ENCODE results near the gene SPNS3. TPM values are rescaled to one million over a fixed set of nuclear protein-coding genes. Genes with fewer than 3 reads are reported as not detected.

SPNS3 gene
- total RNA-seq, 1 experiment from 2014 or later, result not detected

DNA sequence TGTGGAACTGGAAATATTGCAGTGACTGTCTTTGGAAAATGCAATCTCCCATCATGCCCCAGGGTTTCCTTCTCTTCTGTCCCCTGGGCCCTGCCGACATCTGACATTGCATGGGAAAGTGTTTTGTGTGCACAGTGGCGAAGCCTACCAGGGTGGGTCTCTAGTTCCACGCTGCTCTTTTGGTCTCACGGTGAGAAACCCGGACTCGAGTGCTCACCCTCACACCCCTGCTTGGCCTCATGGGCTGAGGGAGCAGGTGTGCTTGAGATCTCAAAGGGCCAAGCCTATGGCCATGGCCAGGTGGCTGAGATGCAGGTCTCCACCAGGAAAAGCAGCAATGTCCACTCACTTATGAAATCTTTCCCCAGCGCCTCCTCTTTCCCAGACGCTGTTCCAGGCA lies 32.0 kb downstream of the SPNS3 start:
- DNase-seq (ENCODE audit: low read depth), result no peak

DNA sequence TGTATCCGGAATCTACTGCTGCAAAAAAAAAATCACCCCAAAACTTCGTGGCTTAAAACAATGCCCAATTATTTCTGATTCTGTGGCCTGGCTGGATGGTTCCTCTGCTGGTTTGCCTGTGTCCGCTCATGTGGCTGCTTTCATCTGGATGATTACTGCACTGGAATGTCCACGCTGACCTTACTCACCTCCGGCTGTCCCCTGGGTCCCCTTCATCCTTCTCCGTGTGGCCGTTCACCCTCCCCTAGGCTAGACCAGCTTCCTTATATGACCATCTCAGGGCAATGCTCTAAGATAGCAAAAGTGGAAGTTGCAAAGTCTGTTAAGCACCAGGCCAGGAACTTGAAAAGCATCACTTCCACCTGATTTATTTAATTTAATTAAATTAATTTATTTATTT lies 33.5 kb downstream of the SPNS3 start:
- DNase-seq (ENCODE audit: low read depth), result no peak

DNA sequence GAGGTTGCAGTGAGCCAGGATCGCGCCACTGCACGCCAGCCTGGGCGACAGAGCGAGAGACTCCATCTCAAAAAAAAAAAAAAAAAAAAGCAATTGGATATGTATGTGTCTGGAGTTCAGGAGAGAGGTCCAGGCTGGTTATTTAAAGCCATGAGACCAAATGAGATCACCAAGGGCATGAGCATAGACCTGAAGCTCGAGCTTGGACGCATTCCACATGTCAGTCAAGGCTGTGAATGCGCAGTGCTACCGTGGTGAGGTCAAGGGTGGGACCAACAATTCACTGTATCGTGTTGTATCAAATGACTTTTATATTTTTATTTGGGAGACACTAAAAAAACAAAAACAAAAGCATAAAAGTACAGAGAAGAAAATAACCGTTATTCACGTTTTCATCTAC lies 35.8 kb downstream of the SPNS3 start:
- DNase-seq (ENCODE audit: low read depth), result no peak

DNA sequence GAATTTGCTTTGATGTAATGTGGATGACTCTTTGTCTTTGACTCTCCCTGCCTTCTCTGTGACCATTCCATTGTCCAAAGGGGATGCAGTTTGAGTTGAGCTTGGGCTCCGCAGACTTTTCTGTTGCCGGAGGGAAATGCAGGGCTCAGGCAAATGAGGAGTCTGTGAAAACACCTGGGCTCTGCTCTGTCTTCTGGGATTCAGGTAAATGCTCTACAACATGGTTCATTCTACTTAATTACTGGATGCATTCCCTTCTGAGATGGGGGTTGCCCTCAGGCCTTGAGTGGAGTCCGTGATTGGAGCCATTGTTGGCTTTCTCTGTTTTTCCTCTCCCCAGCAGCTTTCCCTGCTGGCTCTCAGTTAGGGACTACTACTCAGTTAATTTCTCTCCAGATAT lies 38.5 kb downstream of the SPNS3 start:
- no peak for DNase-seq (ENCODE audit: low read depth)

DNA sequence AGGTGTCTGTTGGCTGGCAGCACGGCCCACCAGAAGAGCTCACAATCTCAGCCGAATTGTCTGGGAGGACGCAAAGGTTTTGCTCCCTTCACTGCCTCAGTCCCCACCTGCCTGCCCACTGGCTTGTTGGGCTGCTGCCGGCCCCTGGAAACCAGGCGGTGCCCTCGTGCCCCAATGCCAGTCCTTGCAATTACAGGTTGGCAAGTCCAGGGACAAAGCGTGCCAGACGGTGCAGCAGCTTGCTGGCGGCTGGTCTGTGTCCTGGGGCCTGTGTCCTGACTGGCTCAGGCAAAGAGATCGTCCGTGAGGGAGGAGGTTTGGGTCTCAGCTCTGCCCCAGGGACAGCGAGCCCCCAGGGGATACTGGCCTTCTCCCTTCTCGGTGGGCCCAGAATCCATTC lies 40.4 kb downstream of the SPNS3 start:
- DNase-seq (ENCODE audit: low read depth), result no peak

DNA sequence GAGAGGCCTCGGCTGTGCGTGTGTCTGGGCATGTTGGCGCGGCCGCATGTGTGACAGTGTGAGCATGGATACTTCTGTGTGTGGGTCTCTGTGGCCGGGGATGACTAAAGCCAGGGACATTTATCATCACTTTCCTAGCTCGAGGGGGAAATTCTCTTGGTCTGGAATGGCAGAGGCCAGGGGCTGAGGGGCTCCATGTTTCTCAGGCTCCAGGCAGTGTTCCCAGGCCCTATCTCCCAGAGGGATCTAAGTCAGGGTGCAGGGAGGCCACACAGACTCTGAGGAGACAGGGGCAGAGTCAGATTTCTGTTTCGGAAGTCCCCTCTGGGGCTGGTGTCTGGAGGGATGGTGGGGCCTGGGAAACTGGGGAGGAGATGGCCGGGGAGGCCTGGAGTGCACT lies 41.3 kb downstream of the SPNS3 start:
- DNase-seq (ENCODE audit: low read depth), result no peak

DNA sequence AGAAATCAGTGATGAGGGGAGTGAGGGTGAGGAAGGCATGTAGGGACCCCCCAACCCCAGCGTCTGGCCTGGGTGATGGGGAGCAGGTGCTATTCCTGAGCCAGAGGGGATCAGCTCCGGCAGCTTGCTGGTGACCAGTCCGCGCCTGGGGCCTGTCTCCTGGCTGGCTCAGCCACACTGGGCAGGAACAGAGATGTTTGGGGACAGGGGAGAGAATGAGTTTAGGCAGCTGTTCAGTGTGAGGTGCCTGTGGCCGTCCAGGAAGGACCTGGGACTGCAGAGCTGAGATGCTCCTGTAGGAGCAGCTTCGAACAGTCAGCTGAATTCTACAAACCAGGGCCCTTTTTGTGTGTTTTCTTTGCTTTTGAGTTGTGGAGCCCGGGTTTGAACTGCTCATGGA lies 41.7 kb downstream of the SPNS3 start:
- no peak for DNase-seq (ENCODE audit: low read depth)

DNA sequence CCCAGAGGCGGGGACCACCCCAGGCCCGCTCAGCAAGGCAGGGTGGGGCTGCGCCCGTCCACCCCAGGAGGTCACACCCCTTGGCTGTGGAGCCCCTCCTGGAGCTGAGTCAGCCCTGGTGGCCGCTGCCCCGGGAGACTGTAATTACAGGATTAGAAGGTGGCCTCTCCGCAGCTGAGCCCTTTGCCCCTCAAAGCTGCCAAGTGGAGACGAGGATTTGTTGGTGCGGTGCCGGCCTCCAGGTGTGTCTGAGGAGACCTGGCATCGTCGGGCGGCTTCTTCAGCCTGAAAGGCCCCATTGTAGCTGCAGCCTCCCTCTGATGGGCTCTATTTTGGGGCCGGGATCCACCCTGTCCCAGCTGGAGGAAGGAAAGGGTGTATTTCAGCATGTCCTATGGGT lies 42.3 kb downstream of the SPNS3 start:
- DNase-seq (ENCODE audit: low read depth), result no peak

DNA sequence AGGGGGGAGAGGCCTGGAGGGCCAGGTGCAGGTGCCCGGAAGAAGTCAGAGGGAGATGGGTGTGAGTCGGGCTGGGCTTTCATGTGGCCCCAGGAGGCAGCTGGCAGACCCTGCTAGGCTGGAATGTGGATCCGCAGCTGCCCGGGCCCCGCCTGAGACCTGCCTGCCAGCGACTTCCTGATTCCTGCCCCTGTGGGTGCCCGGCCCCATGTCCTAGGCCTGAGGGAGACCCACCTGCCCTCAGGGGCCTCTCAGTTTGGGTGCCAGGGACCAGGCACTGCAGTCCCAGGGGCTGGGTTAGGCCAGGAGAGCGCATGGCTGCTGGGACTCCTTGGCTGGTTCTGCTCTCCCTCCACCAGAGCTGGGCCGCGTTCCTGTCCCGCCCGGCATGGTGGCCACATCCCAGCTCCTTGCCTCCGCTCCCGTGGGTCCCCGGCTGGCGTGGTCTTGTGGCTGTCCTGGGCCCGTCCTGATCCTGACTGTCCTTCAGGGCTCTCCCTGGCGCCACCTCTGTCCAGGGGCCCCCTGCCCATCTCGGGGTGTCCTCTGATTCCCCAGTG lies 42.9 kb downstream of the SPNS3 start:
- no peak for DNase-seq (ENCODE audit: low read depth)

DNA sequence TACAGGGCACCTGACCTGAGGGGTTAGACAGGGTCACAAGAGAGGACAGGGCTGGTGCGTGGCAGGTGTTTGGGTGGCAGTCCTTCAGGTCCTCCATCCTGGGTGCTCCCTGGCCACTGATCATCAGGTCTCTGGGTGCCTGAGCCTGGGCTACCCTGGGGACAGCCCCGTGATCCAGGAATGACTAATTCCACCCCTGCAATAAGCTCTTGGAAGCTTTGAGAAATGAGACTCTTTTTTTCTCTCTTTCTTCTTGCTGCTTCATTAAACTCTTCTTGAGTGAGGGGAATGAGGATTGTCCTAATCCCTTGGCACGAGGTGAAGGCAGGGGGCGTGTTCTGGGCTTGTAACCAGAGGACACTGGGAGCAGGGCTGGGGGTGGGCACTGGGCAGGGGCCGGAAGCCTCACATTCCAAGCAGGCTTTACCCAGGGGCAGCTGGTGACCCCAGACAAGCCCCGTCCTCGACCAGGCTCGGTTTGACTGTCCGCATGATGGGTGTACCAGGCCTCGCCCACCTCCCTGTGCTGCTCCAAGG lies 43.6 kb downstream of the SPNS3 start:
- no peak for DNase-seq (ENCODE audit: low read depth)

DNA sequence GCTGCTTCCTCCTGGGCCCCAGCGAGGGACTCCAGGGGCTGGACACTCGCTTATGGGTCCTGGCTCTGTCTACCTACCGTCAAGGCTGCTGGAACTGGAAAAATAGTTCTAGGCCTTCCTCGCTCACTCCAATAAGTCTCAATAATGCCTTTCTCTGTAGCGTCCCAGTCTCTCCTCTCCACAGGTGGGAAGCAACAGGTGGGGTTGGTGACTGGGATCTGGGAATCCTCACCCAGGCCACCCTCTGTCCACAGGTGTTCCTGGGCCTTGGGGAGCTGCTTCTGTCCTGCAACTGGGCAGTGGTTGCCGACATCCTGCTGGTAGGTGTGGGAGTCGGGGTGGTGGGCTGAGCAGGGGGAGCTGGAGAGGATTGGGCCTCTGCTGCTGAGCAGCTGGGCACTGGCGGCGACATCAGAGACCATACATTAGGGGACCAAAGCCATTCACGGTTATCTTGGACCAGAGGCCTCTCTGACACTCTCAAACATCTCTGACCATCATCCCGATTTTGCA lies 44.6 kb downstream of the SPNS3 start:
- DNase-seq (ENCODE audit: low read depth), result no peak

DNA sequence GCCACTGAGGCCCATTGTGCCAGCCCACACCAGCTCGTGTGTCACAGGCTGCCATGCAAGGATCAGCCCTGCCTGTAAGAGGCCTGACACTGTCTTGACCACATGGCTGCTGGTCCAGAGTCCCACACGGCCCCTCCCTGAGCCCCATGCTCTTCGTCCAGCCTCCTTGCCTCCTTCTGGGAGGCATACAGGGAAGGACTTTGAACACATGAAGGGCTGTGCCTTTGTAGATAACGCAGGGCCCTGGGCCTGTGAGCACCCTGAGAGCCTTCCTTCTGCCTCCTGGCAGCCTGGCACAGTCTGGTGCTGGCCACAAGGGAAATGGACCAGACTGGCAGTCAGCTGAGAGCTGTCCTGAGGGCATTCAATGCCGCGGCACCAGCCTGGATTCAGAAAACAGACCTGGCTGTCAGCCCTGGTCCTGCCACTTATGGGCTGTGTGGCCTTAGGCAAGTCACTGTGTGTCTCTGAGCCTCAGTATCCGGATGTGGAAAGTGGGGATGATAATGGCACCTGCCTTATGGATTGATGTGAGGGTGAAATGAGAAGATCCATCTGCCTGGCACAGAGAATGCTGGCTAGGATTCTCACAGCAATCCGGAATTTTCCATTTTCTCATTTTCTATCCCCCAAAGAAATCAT lies 45.7 kb downstream of the SPNS3 start:
- no peak for DNase-seq (ENCODE audit: low read depth)

DNA sequence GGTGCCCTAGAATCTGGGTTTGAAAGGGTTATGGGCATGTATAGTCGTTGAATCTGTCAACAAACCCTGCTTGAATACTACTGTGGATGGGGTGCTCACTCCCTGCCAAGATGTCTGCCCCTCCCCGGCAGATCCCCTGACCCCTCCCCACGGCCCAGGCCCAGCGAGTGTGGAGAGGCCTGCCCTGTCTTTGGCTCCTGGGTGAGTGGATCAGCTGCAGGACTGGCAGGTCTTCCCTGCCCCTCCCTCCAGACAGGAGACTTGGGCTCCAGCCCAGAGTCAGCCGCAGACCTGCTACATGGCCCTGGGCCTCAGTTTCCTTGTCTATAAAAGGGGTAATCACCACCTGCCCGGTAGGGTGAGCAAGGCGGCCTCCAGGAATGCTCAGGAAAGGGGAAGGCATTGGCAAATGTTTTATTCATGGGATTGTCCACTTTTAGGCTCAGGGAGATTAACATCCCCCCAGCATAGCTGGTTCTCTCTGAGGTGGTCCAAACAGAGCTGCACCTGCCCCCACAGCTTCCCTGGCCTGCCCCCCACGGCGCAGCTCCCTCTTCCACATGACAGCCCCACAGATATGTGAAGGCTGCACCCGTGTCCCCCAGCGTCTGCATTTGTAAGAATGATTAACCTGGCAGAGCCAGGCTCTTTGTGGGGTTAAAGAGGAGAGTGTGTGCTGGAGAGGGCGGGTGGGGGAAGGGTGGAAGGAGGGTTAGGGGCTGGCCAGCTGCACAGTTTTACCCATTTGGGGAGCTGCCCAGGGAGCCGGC lies 46.4 kb downstream of the SPNS3 start:
- no peak for DNase-seq (ENCODE audit: low read depth)

DNA sequence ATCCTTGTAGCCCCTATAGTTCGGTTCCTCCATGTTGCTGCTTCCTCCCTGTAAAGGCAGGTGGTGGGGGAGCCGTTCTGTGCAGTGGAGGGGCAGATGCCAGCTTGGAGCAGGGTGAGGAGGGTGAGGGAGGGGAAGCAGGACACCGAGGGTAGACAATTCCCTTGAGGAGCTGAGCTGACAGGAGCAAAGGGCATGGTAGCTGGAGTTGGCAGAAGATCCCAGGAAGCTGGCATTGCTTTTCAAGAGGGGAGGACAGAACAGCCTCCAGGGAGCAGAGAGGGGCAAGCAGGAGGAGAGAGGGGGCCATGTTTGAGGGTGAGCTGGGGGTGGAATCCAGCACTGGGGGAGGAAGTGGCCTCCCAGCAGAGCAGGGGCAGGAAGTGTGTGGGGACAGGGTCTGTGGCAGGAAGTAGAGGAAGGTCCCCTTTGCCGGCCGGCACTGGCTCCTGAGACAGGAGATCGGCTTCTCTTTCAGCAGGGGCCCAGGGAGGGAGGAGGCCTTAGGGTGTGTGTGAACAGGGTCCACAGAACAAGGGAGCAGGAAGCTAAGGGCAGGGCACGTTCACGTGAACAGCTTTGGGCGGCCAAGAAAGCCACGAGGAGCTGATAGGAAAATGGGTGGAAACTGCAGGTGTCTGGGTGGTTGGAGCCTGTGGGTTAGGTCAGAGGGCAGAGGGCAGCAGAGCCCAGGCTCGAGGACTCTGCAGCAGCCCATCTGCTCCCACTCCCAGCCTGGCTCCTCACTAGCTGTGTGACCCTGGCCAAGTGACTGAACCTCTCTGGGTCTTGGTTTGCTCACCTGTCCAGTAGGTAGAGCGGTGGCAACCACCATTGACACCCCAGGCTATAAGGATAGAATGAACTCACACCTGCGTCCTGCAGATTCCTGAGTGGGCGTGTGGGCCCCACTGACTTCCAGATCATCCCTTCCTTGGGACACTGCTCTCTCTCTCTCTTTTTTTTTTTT lies 47.5 kb downstream of the SPNS3 start:
- no peak for DNase-seq (ENCODE audit: low read depth)

DNA sequence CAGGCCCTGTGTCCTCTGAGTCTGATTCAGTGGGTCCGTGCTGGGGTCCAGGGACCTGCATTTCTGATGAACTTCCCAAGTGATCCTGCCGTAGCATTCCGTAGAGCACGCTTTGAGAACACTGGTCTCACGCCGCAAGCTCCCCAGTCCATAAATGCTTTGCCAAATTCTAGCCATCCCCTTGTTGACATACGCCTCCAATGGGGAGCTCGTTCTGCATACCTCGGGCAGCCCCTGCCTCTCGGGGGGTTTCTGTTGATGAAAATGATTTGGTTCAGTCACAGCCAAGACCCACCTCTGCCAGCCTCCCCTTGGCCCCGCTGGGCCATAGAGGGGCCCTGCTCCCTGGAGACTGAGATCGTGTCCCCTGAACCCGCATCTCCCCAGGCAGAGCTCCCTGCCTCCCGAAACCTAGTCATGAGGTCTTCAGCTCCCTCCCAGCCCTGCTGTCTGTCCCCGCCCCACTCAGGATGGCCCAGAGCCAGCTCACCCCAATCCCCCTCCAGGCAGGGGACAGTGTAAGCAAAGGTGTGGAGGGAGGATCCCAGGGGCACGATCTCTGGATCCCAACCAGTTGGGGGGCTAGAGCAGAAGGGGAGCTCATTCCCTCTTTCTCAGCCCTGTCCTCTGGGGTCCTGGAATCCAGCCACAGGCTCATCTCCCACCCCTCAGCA lies 48.7 kb downstream of the SPNS3 start:
- no peak for DNase-seq (ENCODE audit: low read depth)

DNA sequence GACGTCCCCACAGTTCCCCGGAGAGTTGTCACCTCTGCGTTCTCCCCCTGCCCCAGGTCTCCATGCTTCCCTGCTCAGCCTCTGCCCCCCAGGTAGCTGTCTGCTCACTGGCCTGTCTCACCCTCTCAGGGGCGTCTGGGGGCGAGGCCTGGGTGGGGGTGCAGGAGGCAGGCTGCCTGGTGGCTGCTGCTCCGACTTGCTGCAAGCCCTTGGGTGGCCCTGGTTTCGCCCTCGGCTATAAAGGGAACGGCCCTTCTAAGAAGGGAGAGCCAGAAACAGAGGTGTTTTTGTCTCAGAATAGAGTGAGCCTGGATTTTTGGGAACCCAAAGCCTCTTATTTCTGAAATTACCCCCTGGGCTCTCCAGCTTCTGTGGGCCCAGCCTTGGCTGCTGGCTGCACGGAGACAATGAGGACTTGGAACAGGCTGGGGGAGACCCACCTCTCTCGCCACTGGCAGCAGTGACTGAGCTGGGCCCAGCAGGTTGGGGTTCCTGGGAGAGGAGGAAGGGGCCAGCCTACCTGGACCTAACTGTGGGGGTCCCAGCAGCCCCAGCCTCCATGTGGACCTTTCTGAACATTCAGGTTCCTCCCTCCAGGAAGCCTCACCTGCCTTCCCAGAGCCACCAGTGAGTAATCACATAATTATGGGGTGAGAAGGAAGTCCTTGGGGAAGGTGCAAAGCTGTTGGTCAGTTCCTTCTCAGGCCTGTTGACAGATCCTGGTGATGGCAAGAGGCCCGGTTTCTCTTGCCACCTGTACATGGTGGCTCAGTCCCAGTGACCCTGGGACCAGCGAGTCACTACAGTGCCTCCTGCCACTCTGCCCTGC lies 49.5 kb downstream of the SPNS3 start:
- DNase-seq (ENCODE audit: low read depth), result no peak

DNA sequence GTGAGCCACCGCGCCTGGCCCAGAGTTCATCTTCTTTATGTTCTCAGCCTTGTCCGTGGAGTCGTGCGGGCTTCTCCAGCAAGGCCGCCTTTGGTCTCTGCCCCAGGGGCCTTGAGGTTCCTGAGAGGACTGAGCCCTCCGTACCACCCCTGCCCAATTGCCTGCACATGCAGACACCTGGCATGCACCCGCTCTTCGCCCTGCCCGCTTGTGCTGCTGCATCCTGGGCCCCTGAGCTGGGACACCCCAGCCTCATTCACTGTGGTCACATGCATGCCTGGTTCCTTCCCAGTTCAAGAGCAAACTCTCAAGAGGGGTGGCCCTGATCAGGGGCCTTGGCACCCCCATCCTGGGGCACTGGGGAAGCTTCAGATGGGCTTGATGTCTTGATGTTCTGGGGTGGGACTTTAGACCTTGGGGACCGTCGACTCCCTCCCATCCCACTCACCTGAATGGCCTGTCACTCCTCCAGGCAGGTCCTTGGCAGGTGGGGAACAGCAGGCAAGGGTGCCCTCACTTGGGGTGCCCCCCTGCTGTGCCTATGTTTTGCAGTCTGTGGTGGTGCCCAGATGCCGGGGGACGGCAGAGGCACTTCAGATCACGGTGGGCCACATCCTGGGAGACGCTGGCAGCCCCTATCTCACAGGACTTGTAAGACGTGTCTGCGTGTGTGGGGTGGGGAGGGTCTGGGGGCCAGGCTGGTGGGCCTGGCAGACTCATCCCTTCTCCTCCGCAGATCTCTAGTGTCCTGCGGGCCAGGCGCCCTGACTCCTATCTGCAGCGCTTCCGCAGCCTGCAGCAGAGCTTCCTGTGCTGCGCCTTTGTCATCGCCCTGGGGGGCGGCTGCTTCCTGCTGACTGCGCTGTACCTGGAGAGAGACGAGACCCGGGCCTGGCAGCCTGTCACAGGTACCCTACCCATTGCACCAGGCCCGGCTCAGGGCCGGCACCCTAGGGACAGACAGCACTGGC lies 52.2 kb downstream of the SPNS3 start:
- no peak for DNase-seq (ENCODE audit: low read depth)

DNA sequence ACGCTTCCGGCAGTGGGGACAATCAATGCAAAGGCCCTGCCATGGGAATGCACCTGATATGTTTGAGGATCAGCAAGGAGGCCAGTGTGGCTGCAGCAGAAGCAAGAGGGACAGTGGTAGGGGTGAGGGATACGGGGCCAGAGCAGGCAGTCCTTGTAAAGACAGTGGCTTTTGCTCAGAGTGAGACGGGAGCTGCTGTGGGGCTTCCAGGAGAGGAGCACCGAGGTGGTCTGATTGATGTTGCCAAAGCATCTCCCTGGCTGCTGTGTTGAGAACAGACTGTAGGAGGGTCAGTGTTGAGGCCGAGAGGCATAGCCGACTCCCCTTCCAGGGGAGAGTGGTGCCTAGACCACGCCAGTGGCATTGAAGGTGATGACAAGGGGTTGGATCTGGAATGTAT lies 53.6 kb downstream of the SPNS3 start:
- no peak for DNase-seq (ENCODE audit: low read depth)

Measured in LHCN-M2 (cell line).